HepG2 (cell line): ENCODE measurements around the gene MMGT1. TPM values are rescaled to one million over a fixed set of nuclear protein-coding genes. Genes with fewer than 3 reads are reported as not detected.
A peak's percentile ranks its signal among the peaks of the same experiment; 100 is the strongest.

Experiments
- ATAC-seq: fragments of 200-7000 bp; cut with Tn5 transposase; 3 replicates; pipeline ENCODE4 v1.9.1; 2020; ENCODE audit warnings: mild to moderate bottlenecking, moderate library complexity
- BruUV-seq: library from RNA; stranded (reverse); fragments of 400-500 nt; replicated peaks from 2 replicates; lab custom pipeline; 2021; lab: Mats Ljungman, UMichigan
- CTCF ChIA-PET: fragments of 300-600 bp; formaldehyde crosslinking; extraction: SDS; loops from one replicate; lab custom pipeline; 2021; ENCODE audit warnings: low total read pairs, inconsistent platforms, low intra/inter-chr PET ratio; lab: Yijun Ruan, JAX
- POLR2A ChIA-PET: fragments of 350-600 bp; sonication (Branson Sonifier 250); formaldehyde crosslinking; loops from one replicate; lab custom pipeline; 2020; ENCODE audit warnings: antibody characterized with exemption, inconsistent platforms; lab: Yijun Ruan, JAX
- DNase-seq: peaks from one replicate; pipeline ENCODE4 v3.0.0-alpha.2; 2015; ENCODE audit warnings: low spot score
- FAIRE-seq: peaks from 3 replicates; lab custom pipeline; 2011; peaks lifted over from hg19 to GRCh38; lab: Jason Lieb, UNC
- H2AFZ ChIP-seq: one replicate; pipeline ENCODE4 v1.6.1; 2011; ENCODE audit warnings: low read length, inconsistent platforms
- H3K27ac ChIP-seq: fragments of 300-600 bp; 3 replicates; pipeline ENCODE4 v1.8.0; 2011; ENCODE audit warnings: mixed run types, mild to moderate bottlenecking, mixed read lengths, low read length, inconsistent platforms; ENCODE audit not compliant: insufficient read depth; ENCODE audit errors: extremely low read length
- H3K27me3 ChIP-seq, 2 experiments: fragments of 200-600 bp in 1 of 2; 2 replicates in 1 of 2; 3 replicates in 1 of 2; pipeline versions ENCODE4 v1.6.0 to v1.8.0; 2011; ENCODE audit warnings: low read length in 2 of 2, mild to moderate bottlenecking in 2 of 2, moderate library complexity in 2 of 2, inconsistent platforms in 1 of 2; ENCODE audit not compliant: insufficient read depth in 2 of 2, control insufficient read depth in 1 of 2
- H3K36me3 ChIP-seq, 2 experiments: fragments of 200-600 bp in 1 of 2; replicated peaks in 1 of 2; 2 replicates in 1 of 2; 3 replicates in 1 of 2; pipeline versions ENCODE4 v1.5.1 to v1.8.0; 2011; ENCODE audit warnings: low read length in 2 of 2, inconsistent platforms in 1 of 2; ENCODE audit not compliant: insufficient read depth in 2 of 2, control insufficient read depth in 1 of 2
- H3K4me1 ChIP-seq: 2 replicates; pipeline ENCODE4 v1.5.1; 2012; ENCODE audit warnings: low read length, inconsistent platforms; ENCODE audit not compliant: insufficient read depth
- H3K4me2 ChIP-seq: 2 replicates; pipeline ENCODE4 v1.6.0; 2011; ENCODE audit warnings: low read depth, low read length, inconsistent platforms
- H3K4me3 ChIP-seq, 3 experiments: fragments of 200-600 bp in 1 of 3; sonication (generic), shearing (Covaris generic) in 1 of 3; replicated peaks in 1 of 3; 2 replicates each; pipeline ENCODE4 v1.5.1; 2011 to 2016; ENCODE audit warnings: low read length in 3 of 3, inconsistent platforms in 2 of 3, low read depth in 2 of 3, mild to moderate bottlenecking in 2 of 3, control low read depth in 1 of 3, mixed read lengths in 1 of 3; ENCODE audit not compliant: insufficient read depth in 1 of 3
- H3K79me2 ChIP-seq: one replicate; pipeline ENCODE4 v1.6.1; 2011; ENCODE audit warnings: low read length, inconsistent platforms; ENCODE audit not compliant: insufficient read depth
- H3K9ac ChIP-seq: 2 replicates; pipeline ENCODE4 v1.6.0; 2011; ENCODE audit warnings: mild to moderate bottlenecking, low read depth, low read length, inconsistent platforms; ENCODE audit not compliant: insufficient read depth
- H3K9me3 ChIP-seq: 2 replicates; pipeline ENCODE4 v1.5.1; 2012; ENCODE audit warnings: mild to moderate bottlenecking, low read length
- H4K20me1 ChIP-seq: 2 replicates; pipeline ENCODE4 v1.6.0; 2011; ENCODE audit warnings: inconsistent platforms, mild to moderate bottlenecking, low read length, moderate library complexity; ENCODE audit not compliant: insufficient read depth
- ARID5B ChIP-seq: IDR thresholded peaks from 2 replicates; pipeline ENCODE4 v1.4.0; 2020; ENCODE audit warnings: mild to moderate bottlenecking, missing genetic modification reagents
- BCLAF1 ChIP-seq: fragments of 450-650 bp; IDR thresholded peaks from 2 replicates; pipeline ENCODE4 v1.6.1; 2017; ENCODE audit warnings: mild to moderate bottlenecking
- KAT7 ChIP-seq: IDR thresholded peaks from 2 replicates; pipeline ENCODE4 v1.6.1; 2018; ENCODE audit warnings: borderline replicate concordance, missing compliant biosample characterization
- SPEN ChIP-seq: sonication (generic); formaldehyde crosslinking; IDR thresholded peaks from 2 replicates; pipeline ENCODE4 v1.5.1; 2020; ENCODE audit warnings: low read depth, mild to moderate bottlenecking, missing genetic modification reagents
- SRSF1 ChIP-seq: fragments of 200-400 bp; formaldehyde crosslinking; optimal IDR thresholded peaks from 2 replicates; pipeline ENCODE3; 2017; ENCODE audit warnings: mild to moderate bottlenecking, low read depth, low read length, moderate library complexity
- TARDBP ChIP-seq: sonication (generic); formaldehyde crosslinking; IDR thresholded peaks from 2 replicates; pipeline ENCODE4 v1.8.0; 2022; ENCODE audit warnings: mild to moderate bottlenecking, missing genetic modification reagents
- TBL1XR1 ChIP-seq: fragments of 150-350 bp; IDR thresholded peaks from 2 replicates; pipeline ENCODE4 v1.6.1; 2014; ENCODE audit warnings: borderline replicate concordance, low read length; ENCODE audit not compliant: partially characterized antibody
- ZMAT3 ChIP-seq: sonication (generic); formaldehyde crosslinking; conservative IDR thresholded peaks from 2 replicates; pipeline ENCODE4 v1.7.0; 2021; ENCODE audit warnings: missing genetic modification reagents
- ZNF280B ChIP-seq: sonication (generic); formaldehyde crosslinking; IDR thresholded peaks from 2 replicates; pipeline ENCODE4 v1.5.0; 2020; ENCODE audit warnings: missing genetic modification reagents, mild to moderate bottlenecking, borderline replicate concordance
- ZNF550 ChIP-seq: sonication (generic); formaldehyde crosslinking; IDR thresholded peaks from 2 replicates; pipeline ENCODE4 v1.4.0; 2020; ENCODE audit warnings: mild to moderate bottlenecking, missing genetic modification reagents, borderline replicate concordance
- ZNF780A ChIP-seq: sonication (generic); formaldehyde crosslinking; IDR thresholded peaks from 2 replicates; pipeline ENCODE4 v1.8.0; 2022; ENCODE audit warnings: mild to moderate bottlenecking, missing genetic modification reagents, moderate library complexity
- ZSCAN12 ChIP-seq: sonication (generic); formaldehyde crosslinking; IDR thresholded peaks from 2 replicates; pipeline ENCODE4 v1.9.0; 2021; ENCODE audit warnings: mild to moderate bottlenecking, missing genetic modification reagents
- WGBS: methylation state at CpG from one replicate; pipeline ENCODE4 v1.1.6; 2017; ENCODE audit warnings: low lambda C conversion rate; 5-methylcytosine and 5-hydroxymethylcytosine counted together
- in situ Hi-C: cut with HindIII; loops from 2 replicates; pipeline ENCODE4 v1.10.0; 2017; ENCODE audit warnings: low pct_unique_long_range_greater_than_20kb; ENCODE audit not compliant: extremely low pct_ligation_motif_present
- intact Hi-C: fragments of 100-400 bp; cut with micrococcal nuclease; formaldehyde crosslinking; loops from one replicate; pipeline ENCODE4 v1.10.0; 2022; ENCODE audit not compliant: unreplicated experiment
- polyA plus RNA-seq, 8 experiments: library from polyadenylated mRNA; depleted of rRNA in 3 of 8; stranded (reverse) in 7 of 8; unstranded in 1 of 8; fragments of >200 nt; fragmentation: Illumina TruSeq in 4 of 8; extraction: Trizol in 4 of 8; gene quantifications; 2 replicates each; pipeline versions ENCODE4 v1.2.1 to v1.2.3, GENCODE V29; 2011 to 2016; ENCODE audit warnings: low read depth in 4 of 8, missing spikeins in 1 of 8, mixed read lengths in 1 of 8; ENCODE audit not compliant: insufficient read depth in 1 of 8
- total RNA-seq, 5 experiments: library from RNA; depleted of rRNA; stranded (reverse); fragments of >200 nt; fragmentation: Illumina TruSeq; extraction: Trizol; gene quantifications; 2 replicates each; pipeline ENCODE4 v1.2.3, GENCODE V29; 2016; ENCODE audit warnings: low read depth in 1 of 5

MMGT1 gene
- total and polyA plus RNA-seq, 2 of the 13 experiments (the other 11 are each of a cell fraction or from before 2014, with no cell fraction given): 7.5 to 8.8 TPM

GRCh38 chrX:135985973-135986310, 12.2 kb upstream of the MMGT1 start (continued):
- no peak for TF ChIP-seq KAT7 (CRISPR knock-in tag)
- no peak for TF ChIP-seq ZNF550 (CRISPR knock-in tag)
- TF ChIP-seq ZSCAN12 (CRISPR knock-in tag): no peak

GRCh38 chrX:135985157-135985972, 11.6 kb upstream of the MMGT1 start, which contains the start of gene SLC9A6:
Gene SLC9A6, plus strand, starts transcription at chrX:135985435. Its CDS starts 224 bp downstream, at chrX:135985659.
- no peaks in the 10 kb centered on the region for H4K20me1 ChIP-seq
- ChIA-PET POLR2A (interaction anchor here (1.2 to 1.4 kb wide), 2 partner anchors 11 to 12 kb away, joined by 3 to 7 read pairs; partner anchors contain the start of gene MMGT1), CTCF (no interaction called here)
- DNase-seq (peak; percentile 27), ATAC-seq (peak; percentile 97), FAIRE-seq (no peak)
- H3K4me1 ChIP-seq: no peaks in the 10 kb centered on the region; the same call in 1 of the 2 replicates
- peak within 1 kb of the TSS; percentile 98 for H2AFZ ChIP-seq
- H3K4me2 ChIP-seq: peak within 1 kb of the TSS; percentile 78
- H3K9me3 ChIP-seq: no peaks in the 10 kb centered on the region
- peak within 1 kb of the TSS; percentile 67 for H3K9ac ChIP-seq
- no peaks in the 10 kb centered on the region for H3K36me3 ChIP-seq
- H3K4me3 ChIP-seq: peak within 1 kb of the TSS; percentile 71 to 81 (median 79)
- intact Hi-C loops: no loop called here
- no peaks in the 10 kb centered on the region for H3K79me2 ChIP-seq
- WGBS: 2% methylated on average over 4 of the region's 68 CpGs
- in situ Hi-C loops: no loop called here
- BruUV-seq: no TSS peak
- H3K27ac ChIP-seq: peak within 1 kb of the TSS; percentile 38
- H3K27me3 ChIP-seq: no peaks in the 10 kb centered on the region
- TF ChIP-seq ZNF280B (no peak), ZMAT3 (CRISPR knock-in tag) (no peak), ZNF780A (no peak), SPEN (CRISPR knock-in tag) (no peak), TBL1XR1 (no peak), ARID5B (CRISPR knock-in tag) (0 out of 2 replicates have a peak, but pooled peaks have one; percentile 5), BCLAF1 (no peak), TARDBP (no peak), SRSF1 (no peak)
